Activated CD4-positive, alpha-beta T cell treated with anti-CD3 and anti-CD28 coated beads, Interleukin-2, amount 50 U/mL, for 16 hours (primary cell): ENCODE data around the gene GTPBP10.

Experiments
- DNase-seq: peaks from one replicate; pipeline ENCODE4 v3.0.0-alpha.2; 2020

Gene GTPBP10

GRCh38 chr7:90383422-90383821 is 36.9 kb downstream of the GTPBP10 start:
- no peak for DNase-seq

GRCh38 chr7:90383861-90384260 is 37.3 kb downstream of the GTPBP10 start:
- DNase-seq = no peak

- no peak for DNase-seq
Measured at GRCh38 chr7:90384433-90384832, 37.9 kb downstream of the GTPBP10 start.

- DNase-seq = no peak
Measured at GRCh38 chr7:90387470-90388240, 41.1 kb downstream of the GTPBP10 start.

DNA sequence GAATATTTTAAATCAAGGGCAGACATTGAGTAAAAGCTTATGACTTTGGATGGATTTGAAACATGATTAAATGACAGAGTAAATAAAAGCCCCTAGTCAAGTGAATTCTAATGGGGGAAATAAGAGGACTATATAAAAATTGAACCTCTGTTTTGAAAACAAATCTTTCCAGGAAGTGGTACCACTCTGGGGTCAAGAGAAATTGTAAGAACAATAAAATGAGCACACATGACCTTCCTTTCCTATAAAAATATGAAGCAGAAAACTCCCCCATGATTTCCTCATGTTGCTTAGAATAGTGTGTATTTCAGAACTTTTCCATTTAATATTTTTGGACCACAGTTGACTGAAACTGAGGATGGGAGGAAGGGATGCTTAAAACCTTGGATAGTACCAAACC is 44.4 kb downstream of the GTPBP10 start:
- no peak for DNase-seq

GRCh38 chr7:90391488-90391887 is 45.0 kb downstream of the GTPBP10 start:
- DNase-seq = no peak

- no peak for DNase-seq
Measured at GRCh38 chr7:90396420-90396819, 49.9 kb downstream of the GTPBP10 start.

GRCh38 chr7:90401989-90402388 is 55.5 kb downstream of the GTPBP10 start:
- no peak for DNase-seq

DNA sequence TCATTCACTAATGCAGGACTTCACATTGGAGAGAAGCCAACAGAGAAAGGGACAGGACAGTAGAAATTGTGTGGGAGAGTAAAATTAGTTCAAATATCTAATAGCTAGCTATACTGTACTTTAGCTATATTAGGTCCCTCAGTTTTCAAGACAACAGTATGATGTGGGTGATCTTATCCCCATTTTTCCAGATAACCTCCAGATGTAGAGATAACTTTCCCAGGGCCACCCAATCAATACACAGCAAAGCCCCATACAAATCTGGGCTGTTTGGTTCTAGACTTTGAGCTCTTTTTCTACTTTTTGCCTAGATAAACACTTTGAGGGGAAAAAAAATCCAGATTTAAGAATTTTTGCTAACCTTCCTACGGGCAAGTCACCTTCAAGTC is 56.3 kb downstream of the GTPBP10 start:
- no peak for DNase-seq

DNA sequence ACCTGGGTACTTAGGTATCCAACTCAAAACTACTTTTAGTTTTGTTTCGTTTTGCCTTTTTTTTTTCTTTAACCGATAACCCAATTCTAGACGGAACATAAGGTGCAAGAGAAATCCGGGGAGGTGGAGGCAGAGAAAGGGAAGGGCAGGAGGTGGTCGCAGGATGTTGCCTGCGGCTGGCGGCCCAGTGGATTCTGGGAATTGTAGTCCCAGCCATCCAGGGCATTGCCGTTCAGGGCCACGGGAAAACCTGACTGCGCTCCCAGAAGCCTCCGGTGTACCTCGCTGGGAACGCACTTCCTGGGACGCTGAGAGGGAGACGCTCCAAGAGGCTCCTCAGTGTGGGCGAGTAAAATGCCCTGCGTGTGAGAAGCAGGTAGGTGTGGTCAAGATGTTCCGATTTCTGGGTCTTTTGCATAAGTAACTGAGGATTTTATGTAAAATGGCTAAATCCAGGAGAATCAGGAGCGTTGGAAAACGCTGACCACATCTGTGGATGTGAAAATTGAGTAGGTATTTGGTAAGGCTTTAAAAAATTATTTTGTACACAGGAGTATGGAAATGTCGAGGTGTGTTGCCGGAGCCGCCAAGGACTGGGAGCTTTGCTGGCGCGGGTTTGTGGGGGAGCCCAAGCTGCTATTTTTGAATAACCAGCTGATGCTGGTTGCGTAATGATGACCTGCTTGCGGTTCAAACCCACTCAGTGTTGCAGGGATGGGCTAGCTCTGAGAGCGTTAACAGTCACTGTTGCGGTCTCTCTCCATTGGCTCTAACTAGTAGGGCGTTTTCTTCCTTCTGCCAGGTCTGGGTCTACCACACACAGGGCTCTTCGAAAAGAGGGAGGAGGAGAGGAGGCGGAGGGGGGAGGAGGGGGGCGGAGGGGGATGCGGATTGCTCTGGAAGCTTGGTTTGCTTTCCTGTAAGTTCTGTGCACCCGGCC is 56.9 kb downstream of the GTPBP10 start, which contains the start of gene CLDN12:
Gene CLDN12, plus strand, starts transcription at position 288 of the 940 bp plus-strand sequence. CDS start 9,216 bp downstream, outside the sequence.
- peak; percentile 86 for DNase-seq

DNA sequence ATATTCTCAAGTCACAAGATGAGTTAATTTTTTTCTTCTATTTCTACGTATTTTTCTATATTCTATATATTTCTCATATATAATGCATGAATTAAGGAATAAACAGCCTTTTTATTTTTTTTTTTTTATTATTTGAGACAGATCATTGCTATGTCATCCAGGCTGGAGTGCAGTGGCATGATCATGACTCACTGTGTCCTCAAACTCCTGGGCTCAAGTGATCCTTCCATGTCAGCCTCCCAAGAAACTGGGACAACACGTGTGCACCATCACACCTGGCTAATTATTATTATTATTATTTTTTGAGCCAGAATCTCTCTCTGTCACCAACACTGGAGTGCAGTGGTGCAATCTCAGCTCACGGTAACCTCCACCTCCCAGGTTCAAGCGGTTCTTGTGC is 58.3 kb downstream of the GTPBP10 start:
- DNase-seq = no peak

DNA sequence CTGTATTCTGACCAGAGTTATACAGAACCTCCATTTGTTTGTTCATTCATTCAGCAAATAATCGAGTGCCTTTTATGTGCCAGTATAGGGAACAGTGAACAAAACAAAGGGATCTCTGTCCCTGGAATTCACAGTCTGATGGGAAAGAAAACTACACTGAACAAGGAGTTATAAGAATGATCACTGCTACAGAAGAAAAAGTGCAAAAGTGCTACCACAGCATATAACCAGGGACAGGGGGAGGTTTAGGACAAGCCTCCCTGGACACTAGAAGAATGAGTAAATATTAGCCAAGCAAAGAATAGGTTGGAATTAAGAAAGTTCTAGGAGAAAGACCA is 60.9 kb downstream of the GTPBP10 start:
- no peak for DNase-seq

- no peak for DNase-seq
Measured at GRCh38 chr7:90408142-90408541, 61.6 kb downstream of the GTPBP10 start.

DNA sequence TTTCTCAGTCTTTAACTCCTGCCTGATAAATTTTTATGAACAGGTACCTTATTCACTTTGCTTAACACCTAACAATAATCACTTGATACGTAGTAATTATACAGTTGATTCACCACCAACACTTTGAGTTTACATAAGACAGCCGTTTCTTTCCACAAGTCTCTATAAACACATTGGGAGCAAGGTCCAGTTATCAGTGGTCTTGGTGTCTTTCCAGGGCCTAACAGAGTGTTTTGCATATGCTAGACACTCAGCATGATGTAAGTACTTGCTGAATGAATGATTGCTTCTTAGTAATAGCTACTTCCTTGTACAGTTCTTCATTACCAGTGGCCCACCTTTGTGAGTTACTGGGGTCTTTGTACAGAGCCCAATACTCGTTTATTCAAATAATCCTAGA is 63.2 kb downstream of the GTPBP10 start:
- DNase-seq = no peak

DNA sequence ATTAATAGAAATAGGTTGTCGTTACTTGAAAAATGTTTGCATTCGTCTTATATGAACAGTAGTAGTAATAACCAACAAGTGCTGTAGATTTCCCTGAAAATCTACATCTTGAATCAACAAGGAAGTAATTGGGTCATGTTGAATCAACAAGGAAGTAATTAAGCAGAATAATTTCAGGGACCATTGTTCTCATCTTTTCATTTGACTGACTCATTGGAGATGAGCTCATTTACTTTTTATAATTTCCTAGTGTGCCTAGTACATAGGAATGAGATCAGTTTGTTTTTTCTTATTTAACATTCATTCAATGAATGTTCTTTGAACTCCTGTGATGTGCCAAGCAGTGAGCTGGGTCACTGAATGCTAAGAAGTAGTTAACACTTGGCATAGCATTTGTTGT is 65.0 kb downstream of the GTPBP10 start:
- DNase-seq = no peak

- DNase-seq = no peak
Measured at GRCh38 chr7:90412458-90413184, 66.1 kb downstream of the GTPBP10 start.

DNA sequence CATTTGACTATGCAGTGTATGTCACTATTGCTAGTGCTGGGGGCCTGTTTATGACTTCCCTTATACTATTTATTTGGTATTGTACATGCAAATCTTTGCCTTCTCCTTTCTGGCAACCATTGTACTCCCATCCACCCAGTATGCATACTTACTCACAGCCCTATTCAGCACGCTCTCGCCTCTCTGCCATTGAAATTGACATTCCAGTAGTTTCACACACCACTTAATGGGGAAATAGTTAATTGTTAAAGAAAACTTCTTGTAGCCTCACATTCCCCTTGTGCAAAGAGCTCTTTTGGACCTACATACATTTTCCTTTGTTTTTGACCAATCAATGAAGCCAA is 66.6 kb downstream of the GTPBP10 start:
- no peak for DNase-seq

- no peak for DNase-seq
Measured at GRCh38 chr7:90421651-90422050, 75.1 kb downstream of the GTPBP10 start.

GRCh38 chr7:90424720-90425119 is 78.2 kb downstream of the GTPBP10 start:
- peak; percentile 46 for DNase-seq

DNA sequence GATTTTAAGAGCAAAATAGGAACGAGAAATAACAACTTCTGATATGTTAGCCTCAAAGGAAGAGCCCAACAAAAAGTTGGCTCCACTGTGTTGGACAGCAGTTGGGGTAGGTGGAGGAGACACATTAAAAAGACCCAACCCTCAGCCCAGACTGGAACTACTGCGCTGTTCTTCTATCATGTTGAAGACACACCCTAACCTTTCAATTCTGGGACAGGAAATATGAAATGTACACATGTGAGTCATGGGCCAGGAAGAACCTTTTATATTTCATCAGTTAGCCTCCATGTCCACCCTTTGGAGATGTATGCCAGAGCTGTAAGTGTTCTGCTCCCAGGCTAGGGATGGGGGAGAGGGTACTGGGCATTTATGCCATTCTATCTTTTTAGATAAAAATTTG is 78.9 kb downstream of the GTPBP10 start:
- DNase-seq = peak; percentile 30

DNA sequence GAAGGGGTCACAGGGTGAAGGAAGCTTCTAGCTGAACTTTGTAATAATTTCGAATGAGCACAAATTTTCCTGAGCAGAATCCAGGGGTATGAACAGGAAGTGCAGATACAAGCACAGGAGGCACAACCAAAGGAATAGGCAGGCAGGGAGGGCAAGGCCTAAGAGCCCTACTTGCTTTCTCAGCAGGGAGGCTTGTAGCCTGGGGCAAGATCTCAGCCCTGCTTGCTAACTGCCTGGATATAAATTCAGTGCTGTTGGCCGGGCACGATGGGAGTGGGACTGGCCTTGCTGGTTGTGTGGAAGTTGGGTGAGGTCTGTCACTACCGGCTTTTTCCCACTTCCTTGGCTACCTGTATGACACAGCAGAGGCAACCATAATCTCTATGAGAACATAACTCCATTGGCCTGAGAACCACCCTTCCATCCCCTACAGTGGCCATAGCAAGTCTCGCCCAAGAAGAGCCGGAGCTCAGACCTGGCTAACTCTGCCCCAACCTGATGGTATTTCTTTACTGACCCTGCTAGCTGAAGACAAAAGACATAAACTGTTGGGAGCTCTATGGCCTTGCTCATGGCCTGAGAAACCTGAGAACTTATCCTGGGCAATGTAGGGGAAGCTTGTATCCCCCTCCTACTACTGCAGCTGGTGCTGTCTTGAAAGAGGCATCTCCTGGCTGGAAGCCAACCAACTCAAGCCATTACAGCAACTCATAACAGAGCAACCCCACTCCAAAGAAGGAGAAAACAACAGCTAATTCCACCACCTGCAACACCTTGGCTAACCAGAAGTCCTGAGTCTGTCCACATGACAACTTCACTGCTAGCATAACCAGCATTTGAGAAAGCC is 84.3 kb downstream of the GTPBP10 start:
- DNase-seq = no peak

DNA sequence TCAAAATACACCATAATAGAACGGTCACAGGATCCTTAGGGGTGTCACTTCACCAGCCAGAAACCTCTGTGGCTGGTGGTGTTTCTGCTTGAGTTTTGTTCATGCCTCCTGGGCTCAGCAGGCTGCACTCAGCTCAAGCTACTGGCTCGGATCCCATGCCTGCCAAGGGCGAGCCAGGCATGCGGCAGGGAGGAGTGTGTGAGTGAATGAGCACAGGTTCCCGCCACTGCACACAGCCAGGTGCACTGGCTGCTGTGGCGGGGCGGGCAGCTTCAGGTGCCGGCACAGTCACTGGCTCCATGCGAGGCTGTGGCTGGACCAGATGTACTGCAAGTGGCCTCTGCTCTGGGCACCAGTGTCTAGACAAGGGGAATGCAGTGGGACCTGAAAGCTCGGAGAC is 86.2 kb downstream of the GTPBP10 start:
- no peak for DNase-seq

GRCh38 chr7:90433221-90433620 is 86.7 kb downstream of the GTPBP10 start:
- no peak for DNase-seq
